GM23338 (cell line): ENCODE measurements around the gene HEXD.

Experiments
- CREB1 ChIP-seq: fragments of 250-450 bp; sonication (Bioruptor Pico); IDR thresholded peaks from 2 replicates; pipeline ENCODE4 v1.5.0; 2020; ENCODE audit warnings: low read depth, mild to moderate bottlenecking, moderate library complexity
- ETS1 ChIP-seq: IDR thresholded peaks from 2 replicates; pipeline ENCODE4 v1.6.1; 2016; ENCODE audit warnings: antibody characterized with exemption
- EZH2 ChIP-seq: fragments of 200-600 bp; sonication (generic); IDR thresholded peaks from one replicate; pipeline ENCODE4 v1.8.0; 2017; ENCODE audit warnings: antibody characterized with exemption, mild to moderate bottlenecking, low read depth; ENCODE audit not compliant: unreplicated experiment
- EZH2phosphoT487 ChIP-seq: fragments of 200-600 bp; sonication (generic); IDR thresholded peaks from one replicate; pipeline ENCODE4 v1.8.1; 2018; ENCODE audit warnings: antibody characterized with exemption; ENCODE audit not compliant: unreplicated experiment
- JUNB ChIP-seq: IDR thresholded peaks from one replicate; pipeline ENCODE4 v1.6.1; 2016; ENCODE audit warnings: antibody characterized with exemption; ENCODE audit not compliant: unreplicated experiment
- NANOG ChIP-seq: IDR thresholded peaks from 2 replicates; pipeline ENCODE4 v1.6.1; 2016; ENCODE audit warnings: antibody characterized with exemption, borderline replicate concordance
- POLR2AphosphoS5 ChIP-seq: IDR thresholded peaks from 2 replicates; pipeline ENCODE4 v1.6.1; 2016; ENCODE audit warnings: antibody characterized with exemption, low read depth
- REST ChIP-seq: IDR thresholded peaks from one replicate; pipeline ENCODE4 v1.6.1; 2018; ENCODE audit warnings: antibody characterized with exemption; ENCODE audit not compliant: unreplicated experiment
- STAT1 ChIP-seq: IDR thresholded peaks from one replicate; pipeline ENCODE4 v1.6.1; 2016; ENCODE audit warnings: antibody characterized with exemption; ENCODE audit not compliant: unreplicated experiment
- ZNF114 ChIP-seq: fragments of 250-450 bp; sonication (Bioruptor Pico); IDR thresholded peaks from 2 replicates; pipeline ENCODE4 v1.5.0; 2020; ENCODE audit warnings: mild to moderate bottlenecking, moderate library complexity
- ZNF331 ChIP-seq: fragments of 250-450 bp; sonication (Bioruptor Pico); IDR thresholded peaks from 2 replicates; pipeline ENCODE4 v1.5.0; 2020; ENCODE audit warnings: low read depth, mild to moderate bottlenecking, moderate library complexity
- TF ChIP-seq, protein P1 (sequence below), 2 experiments: fragments of 200-600 bp in 1 of 2; sonication (generic) in 1 of 2; conservative IDR thresholded peaks; 2 replicates each; pipeline versions ENCODE4 v1.5.1 to v1.6.1; 2016 to 2017; ENCODE audit warnings: antibody characterized with exemption in 2 of 2, low read depth in 2 of 2, mild to moderate bottlenecking in 2 of 2, moderate library complexity in 1 of 2
- TF ChIP-seq, protein P2 (sequence below): fragments of 250-450 bp; sonication (Bioruptor Pico); IDR thresholded peaks from 2 replicates; pipeline ENCODE4 v1.5.0; 2020; ENCODE audit warnings: mild to moderate bottlenecking, moderate library complexity

DNA sequence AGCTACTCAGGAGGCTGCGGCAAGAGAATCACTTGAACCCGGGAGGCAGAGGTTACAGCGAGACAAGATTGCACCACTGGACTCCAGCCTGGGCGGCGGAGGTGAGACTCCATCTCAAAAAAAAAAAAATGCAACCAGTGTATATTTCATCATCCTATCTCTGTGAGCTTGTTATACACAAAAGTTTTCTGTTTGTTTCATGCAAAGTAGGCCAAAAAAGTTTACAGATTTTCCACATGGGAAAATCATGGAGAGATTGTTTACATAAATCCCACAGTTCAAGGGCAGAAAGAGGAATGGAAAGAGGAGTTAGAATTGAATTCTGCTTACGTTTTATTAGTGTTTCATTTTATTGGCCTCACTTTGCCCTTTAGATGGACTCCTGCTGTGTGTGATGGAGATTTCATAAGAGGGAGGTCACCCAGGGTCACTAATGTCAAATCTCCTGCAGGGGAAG lies 65.1 kb downstream of the HEXD start:
- TF ChIP-seq ZNF114 (CRISPR knock-in tag) (no peak), CREB1 (CRISPR knock-in tag) (no peak), POLR2AphosphoS5 (no peak), NANOG (no peak), EZH2 (no peak), EZH2phosphoT487 (no peak), REST (no peak), STAT1 (no peak), ETS1 (no peak), JUNB (no peak), ZNF331 (CRISPR knock-in tag) (no peak)
- TF ChIP-seq, protein P1, sequence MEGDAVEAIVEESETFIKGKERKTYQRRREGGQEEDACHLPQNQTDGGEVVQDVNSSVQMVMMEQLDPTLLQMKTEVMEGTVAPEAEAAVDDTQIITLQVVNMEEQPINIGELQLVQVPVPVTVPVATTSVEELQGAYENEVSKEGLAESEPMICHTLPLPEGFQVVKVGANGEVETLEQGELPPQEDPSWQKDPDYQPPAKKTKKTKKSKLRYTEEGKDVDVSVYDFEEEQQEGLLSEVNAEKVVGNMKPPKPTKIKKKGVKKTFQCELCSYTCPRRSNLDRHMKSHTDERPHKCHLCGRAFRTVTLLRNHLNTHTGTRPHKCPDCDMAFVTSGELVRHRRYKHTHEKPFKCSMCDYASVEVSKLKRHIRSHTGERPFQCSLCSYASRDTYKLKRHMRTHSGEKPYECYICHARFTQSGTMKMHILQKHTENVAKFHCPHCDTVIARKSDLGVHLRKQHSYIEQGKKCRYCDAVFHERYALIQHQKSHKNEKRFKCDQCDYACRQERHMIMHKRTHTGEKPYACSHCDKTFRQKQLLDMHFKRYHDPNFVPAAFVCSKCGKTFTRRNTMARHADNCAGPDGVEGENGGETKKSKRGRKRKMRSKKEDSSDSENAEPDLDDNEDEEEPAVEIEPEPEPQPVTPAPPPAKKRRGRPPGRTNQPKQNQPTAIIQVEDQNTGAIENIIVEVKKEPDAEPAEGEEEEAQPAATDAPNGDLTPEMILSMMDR (conservative IDR thresholded peaks at IDR 0.05; ENCODE audit: low read depth in 2 of 2), result no peak
- TF ChIP-seq, protein P2, sequence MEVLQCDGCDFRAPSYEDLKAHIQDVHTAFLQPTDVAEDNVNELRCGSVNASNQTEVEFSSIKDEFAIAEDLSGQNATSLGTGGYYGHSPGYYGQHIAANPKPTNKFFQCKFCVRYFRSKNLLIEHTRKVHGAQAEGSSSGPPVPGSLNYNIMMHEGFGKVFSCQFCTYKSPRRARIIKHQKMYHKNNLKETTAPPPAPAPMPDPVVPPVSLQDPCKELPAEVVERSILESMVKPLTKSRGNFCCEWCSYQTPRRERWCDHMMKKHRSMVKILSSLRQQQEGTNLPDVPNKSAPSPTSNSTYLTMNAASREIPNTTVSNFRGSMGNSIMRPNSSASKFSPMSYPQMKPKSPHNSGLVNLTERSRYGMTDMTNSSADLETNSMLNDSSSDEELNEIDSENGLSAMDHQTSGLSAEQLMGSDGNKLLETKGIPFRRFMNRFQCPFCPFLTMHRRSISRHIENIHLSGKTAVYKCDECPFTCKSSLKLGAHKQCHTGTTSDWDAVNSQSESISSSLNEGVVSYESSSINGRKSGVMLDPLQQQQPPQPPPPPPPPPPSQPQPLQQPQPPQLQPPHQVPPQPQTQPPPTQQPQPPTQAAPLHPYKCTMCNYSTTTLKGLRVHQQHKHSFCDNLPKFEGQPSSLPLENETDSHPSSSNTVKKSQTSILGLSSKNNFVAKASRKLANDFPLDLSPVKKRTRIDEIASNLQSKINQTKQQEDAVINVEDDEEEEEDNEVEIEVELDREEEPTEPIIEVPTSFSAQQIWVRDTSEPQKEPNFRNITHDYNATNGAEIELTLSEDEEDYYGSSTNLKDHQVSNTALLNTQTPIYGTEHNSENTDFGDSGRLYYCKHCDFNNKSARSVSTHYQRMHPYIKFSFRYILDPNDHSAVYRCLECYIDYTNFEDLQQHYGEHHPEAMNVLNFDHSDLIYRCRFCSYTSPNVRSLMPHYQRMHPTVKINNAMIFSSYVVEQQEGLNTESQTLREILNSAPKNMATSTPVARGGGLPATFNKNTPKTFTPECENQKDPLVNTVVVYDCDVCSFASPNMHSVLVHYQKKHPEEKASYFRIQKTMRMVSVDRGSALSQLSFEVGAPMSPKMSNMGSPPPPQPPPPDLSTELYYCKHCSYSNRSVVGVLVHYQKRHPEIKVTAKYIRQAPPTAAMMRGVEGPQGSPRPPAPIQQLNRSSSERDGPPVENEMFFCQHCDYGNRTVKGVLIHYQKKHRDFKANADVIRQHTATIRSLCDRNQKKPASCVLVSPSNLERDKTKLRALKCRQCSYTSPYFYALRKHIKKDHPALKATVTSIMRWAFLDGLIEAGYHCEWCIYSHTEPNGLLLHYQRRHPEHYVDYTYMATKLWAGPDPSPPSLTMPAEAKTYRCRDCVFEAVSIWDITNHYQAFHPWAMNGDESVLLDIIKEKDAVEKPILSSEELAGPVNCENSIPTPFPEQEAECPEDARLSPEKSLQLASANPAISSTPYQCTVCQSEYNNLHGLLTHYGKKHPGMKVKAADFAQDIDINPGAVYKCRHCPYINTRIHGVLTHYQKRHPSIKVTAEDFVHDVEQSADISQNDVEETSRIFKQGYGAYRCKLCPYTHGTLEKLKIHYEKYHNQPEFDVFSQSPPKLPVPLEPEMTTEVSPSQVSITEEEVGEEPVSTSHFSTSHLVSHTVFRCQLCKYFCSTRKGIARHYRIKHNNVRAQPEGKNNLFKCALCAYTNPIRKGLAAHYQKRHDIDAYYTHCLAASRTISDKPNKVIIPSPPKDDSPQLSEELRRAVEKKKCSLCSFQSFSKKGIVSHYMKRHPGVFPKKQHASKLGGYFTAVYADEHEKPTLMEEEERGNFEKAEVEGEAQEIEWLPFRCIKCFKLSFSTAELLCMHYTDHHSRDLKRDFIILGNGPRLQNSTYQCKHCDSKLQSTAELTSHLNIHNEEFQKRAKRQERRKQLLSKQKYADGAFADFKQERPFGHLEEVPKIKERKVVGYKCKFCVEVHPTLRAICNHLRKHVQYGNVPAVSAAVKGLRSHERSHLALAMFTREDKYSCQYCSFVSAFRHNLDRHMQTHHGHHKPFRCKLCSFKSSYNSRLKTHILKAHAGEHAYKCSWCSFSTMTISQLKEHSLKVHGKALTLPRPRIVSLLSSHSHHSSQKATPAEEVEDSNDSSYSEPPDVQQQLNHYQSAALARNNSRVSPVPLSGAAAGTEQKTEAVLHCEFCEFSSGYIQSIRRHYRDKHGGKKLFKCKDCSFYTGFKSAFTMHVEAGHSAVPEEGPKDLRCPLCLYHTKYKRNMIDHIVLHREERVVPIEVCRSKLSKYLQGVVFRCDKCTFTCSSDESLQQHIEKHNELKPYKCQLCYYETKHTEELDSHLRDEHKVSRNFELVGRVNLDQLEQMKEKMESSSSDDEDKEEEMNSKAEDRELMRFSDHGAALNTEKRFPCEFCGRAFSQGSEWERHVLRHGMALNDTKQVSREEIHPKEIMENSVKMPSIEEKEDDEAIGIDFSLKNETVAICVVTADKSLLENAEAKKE (CRISPR knock-in tag), result no peak
